Fibroblast of the aortic adventitia (primary cell): Measurements from ENCODE around the gene NCAM2. TPM values are rescaled to one million over a fixed set of nuclear protein-coding genes. Genes with fewer than 3 reads are reported as not detected.

Experiments used
- DNase-seq: peaks from one replicate; pipeline ENCODE4 v3.0.0-alpha.2; 2010; ENCODE audit warnings: low read depth
- H3K4me3 ChIP-seq: 2 replicates; pipeline ENCODE4 v1.5.1; 2011; ENCODE audit warnings: low read depth, mild to moderate bottlenecking, control low read depth, low read length, moderate library complexity
- total RNA-seq: library from RNA; depleted of rRNA; stranded (reverse); fragments of >200 nt; gene quantifications from 2 replicates; pipeline ENCODE4 v1.2.3, GENCODE V29; 2012; ENCODE audit warnings: low replicate concordance
- TF ChIP-seq, protein P1 (sequence below): IDR thresholded peaks from 2 replicates; pipeline ENCODE4 v1.5.1; 2011; ENCODE audit warnings: mild to moderate bottlenecking, low read length, control low read depth, inconsistent platforms; ENCODE audit not compliant: insufficient read depth

NCAM2 gene
- total RNA-seq, 1 donor, result 19.4 TPM

DNA sequence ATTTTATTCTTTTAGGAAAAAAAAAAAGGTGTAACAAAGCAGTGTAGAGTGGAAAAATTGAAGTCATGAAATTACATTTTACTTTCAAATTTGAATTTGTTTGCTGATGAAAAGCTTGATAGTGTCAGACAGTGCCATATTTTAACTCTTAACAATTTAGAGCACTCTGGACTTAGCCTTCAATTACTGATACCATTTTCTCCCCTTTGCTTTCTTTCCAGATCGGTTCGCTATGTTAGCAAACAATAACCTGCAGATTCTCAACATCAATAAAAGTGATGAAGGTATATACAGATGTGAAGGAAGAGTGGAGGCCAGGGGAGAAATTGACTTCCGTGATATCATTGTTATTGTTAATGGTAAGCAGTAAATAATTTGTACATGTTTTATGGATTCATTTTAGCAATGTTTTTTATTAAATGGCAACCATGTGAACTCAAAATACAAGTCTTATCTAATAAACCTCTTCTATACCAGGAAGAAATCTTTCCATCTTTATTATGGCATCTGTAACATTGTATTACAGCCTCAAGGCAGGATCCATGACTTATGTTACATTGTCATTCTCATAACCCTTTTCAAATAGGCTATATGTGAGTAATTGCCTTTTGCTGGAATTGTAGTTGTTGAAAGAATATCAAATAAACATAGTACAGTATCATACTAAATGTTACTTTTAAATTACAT is 293.8 kb downstream of the NCAM2 start:
- TF ChIP-seq, protein P1, sequence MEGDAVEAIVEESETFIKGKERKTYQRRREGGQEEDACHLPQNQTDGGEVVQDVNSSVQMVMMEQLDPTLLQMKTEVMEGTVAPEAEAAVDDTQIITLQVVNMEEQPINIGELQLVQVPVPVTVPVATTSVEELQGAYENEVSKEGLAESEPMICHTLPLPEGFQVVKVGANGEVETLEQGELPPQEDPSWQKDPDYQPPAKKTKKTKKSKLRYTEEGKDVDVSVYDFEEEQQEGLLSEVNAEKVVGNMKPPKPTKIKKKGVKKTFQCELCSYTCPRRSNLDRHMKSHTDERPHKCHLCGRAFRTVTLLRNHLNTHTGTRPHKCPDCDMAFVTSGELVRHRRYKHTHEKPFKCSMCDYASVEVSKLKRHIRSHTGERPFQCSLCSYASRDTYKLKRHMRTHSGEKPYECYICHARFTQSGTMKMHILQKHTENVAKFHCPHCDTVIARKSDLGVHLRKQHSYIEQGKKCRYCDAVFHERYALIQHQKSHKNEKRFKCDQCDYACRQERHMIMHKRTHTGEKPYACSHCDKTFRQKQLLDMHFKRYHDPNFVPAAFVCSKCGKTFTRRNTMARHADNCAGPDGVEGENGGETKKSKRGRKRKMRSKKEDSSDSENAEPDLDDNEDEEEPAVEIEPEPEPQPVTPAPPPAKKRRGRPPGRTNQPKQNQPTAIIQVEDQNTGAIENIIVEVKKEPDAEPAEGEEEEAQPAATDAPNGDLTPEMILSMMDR, result no peak

DNA sequence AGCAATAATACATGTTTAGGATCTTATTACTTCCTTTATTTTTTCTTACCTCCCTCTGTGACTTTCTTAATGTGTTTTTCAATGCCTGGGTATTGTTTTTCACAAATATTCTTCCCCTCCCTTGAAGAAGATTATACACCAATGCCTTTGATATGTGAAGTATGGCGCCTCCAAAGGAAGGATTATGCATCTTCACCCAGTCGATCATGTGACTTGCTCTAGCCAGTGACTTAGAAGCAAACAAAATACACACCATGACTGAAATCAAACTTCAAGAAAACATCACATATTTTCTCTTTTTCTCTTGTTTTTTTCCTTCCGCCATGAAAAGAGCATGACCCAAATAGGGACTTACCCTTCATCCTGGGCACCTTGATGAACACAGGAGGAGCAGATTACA is 297.1 kb downstream of the NCAM2 start:
- H3K4me3 ChIP-seq, result no peak overlapping the region
- TF ChIP-seq, protein P1, result no peak
- DNase-seq, result no peak

More for the DNA sequence above, 293.8 kb downstream of the NCAM2 start:
- no peak for DNase-seq
- no peak overlapping the region for H3K4me3 ChIP-seq

DNA sequence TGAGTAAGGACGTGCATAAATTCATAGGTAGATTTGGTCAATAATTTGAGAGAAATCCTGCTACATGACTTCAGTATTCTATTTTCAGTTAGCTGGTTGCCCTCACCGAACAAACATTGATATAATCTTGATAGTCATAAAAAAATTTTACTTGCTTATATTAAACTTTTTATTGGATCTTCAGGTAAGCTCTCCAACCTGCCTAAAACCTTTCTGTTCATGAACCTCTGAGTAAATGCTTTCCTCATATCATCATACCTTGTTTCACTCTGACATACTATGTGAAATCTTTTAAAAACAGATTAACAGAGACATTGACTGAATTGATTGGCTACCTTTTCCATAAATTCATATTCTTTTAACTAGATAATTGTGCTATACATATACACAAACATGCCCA is 299.0 kb downstream of the NCAM2 start:
- no peak for DNase-seq
- no peak overlapping the region for H3K4me3 ChIP-seq
- TF ChIP-seq, protein P1, result no peak

DNA sequence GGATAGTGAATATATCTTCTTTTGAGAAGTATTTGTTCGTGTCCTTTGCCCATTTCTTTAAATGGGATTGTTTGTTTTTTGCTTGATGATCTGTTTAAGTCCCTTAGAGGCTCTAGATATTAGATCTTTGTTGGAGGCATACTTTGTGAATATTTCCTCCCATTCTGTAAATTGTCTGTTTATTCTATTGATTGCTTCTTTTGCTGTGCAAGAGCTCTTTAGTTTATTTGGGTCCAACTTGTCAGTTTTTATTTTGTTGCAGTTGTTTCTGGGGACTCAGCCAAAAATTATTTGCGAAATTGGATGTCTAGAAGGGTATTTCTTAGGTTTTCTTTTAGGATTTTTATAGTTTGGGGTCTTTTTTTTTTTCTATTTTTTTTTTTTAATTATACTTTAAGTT is 302.8 kb downstream of the NCAM2 start:
- no peak for DNase-seq
- TF ChIP-seq, protein P1, result no peak
- no peak overlapping the region for H3K4me3 ChIP-seq

DNA sequence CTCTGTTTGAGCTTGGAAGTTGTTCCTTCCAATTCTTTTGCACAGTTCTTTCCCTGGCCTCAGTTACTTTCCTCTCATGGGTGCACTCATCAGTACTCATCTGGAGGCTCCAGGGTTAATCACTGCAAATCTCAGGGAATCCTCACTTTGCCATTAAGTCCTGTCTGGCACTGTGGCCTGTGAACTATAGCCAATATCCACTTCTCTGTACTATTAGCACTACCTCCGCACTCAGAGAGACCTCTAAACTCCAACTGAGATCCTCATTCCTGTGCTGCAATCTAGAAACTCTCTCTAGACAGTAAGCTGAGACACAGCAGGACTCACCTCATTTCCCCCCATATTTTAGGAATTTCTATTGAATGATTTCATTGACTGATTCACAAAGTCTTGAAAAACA is 311.3 kb downstream of the NCAM2 start:
- no peak overlapping the region for H3K4me3 ChIP-seq
- no peak for DNase-seq
- TF ChIP-seq, protein P1, result no peak

DNA sequence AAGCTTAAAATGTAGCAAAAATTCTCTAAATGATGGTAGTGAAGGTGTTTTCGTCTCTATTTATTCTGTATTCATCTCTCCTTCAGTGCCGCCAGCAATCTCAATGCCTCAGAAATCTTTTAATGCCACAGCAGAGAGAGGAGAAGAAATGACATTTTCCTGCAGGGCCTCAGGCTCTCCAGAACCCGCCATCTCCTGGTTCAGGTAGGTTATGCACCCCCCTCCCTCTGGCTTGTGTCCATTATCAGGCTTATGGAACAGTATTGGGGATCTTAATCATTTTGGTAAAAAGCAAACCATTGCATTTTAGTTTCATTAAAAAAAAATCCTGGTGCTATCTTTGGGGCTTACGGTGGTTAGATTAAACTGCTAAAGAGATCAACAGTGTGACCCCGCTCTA is 326.1 kb downstream of the NCAM2 start:
- TF ChIP-seq, protein P1, result no peak
- DNase-seq, result no peak
- H3K4me3 ChIP-seq, result no peak overlapping the region

DNA sequence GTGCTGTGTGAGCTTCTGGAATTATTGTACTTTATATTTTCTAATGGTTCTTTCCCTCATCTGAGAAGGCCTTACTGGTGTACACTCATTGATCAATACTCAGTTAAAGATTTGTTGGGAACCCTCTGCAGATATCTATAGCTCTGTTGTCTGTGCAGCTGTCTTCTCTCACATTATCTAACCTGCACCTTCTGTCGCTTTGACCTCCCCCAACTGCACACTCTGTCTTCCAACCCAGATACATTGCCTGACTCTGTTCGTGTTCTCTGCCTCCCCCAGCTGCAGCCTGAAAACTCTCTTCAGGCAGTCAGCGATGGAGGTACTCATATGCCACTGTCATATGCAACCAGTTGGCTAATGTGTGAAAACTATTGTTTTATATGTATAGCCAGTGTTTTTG is 334.3 kb downstream of the NCAM2 start:
- no peak for DNase-seq
- no peak overlapping the region for H3K4me3 ChIP-seq
- TF ChIP-seq, protein P1, result no peak
